Naive thymus-derived CD8-positive, alpha-beta T cell (primary cell): ENCODE data around the gene CARD9. TPM values are rescaled to one million over a fixed set of nuclear protein-coding genes. Genes with fewer than 3 reads are reported as not detected.

Source experiments
- ATAC-seq, 2 donors: fragments of 150-1000 bp; cut with Tn5 transposase in 1 of 2; sonication (Bioruptor Pico), chemical (Tn5 transposase) in 1 of 2; 1 replicate in 1 of 2; 2 replicates in 1 of 2; pipeline ENCODE4 v1.10.0; 2021; ENCODE audit warnings: mild to moderate bottlenecking in 2 of 2, moderate library complexity in 2 of 2
- POLR2A ChIA-PET: fragments of 350-600 bp; sonication (Branson Sonifier 250); formaldehyde crosslinking; loops from one replicate; lab custom pipeline; 2021; ENCODE audit warnings: antibody characterized with exemption; lab: Charles Lee
- DNase-seq, 10 donors: peaks; one replicate each; pipeline versions ENCODE4 v3.0.0 to v3.0.0-alpha.2; 2020 to 2022
- H3K27ac Mint-ChIP-seq, 10 donors: one replicate each; pipeline ENCODE4 v1.8.0; 2020 to 2022; ENCODE audit warnings: mild to moderate bottlenecking in 10 of 10, mixed read lengths in 10 of 10, moderate library complexity in 4 of 10, inconsistent platforms in 1 of 10
- H3K27me3 Mint-ChIP-seq, 5 donors: one replicate each; pipeline ENCODE4 v1.8.0; 2021 to 2022; ENCODE audit warnings: mixed read lengths in 5 of 5
- H3K36me3 Mint-ChIP-seq, 3 donors: one replicate each; pipeline ENCODE4 v1.8.0; 2020 to 2022; ENCODE audit warnings: mixed read lengths in 3 of 3, mild to moderate bottlenecking in 2 of 3, inconsistent platforms in 1 of 3
- H3K4me1 Mint-ChIP-seq, 4 donors: one replicate each; pipeline ENCODE4 v1.8.0; 2021 to 2022; ENCODE audit warnings: mixed read lengths in 4 of 4
- H3K4me3 Mint-ChIP-seq, 10 donors: one replicate each; pipeline ENCODE4 v1.8.0; 2020 to 2022; ENCODE audit warnings: mild to moderate bottlenecking in 10 of 10, mixed read lengths in 10 of 10, moderate library complexity in 6 of 10, inconsistent platforms in 1 of 10
- H3K9me3 Mint-ChIP-seq, 9 donors: one replicate each; pipeline ENCODE4 v1.8.0; 2020 to 2022; ENCODE audit warnings: mixed read lengths in 9 of 9, mild to moderate bottlenecking in 3 of 9, inconsistent platforms in 1 of 9, moderate library complexity in 1 of 9
- polyA plus RNA-seq, 3 donors: library from polyadenylated mRNA; unstranded; fragments of 300-500 nt; fragmentation: Illumina TruSeq; gene quantifications; one replicate each; pipeline ENCODE4 v1.2.3, GENCODE V29; 2021
- total RNA-seq, 8 experiments: library from RNA in 2 of 8; stranded (reverse) in 2 of 8; gene quantifications; one replicate each; pipeline ENCODE4 v1.2.3 and lab custom pipeline; 2021 to 2026

The CARD9 gene
- total and polyA plus RNA-seq, 5 experiments from 2014 or later: 0.08 to 0.85 (median 0.21) TPM

DNA sequence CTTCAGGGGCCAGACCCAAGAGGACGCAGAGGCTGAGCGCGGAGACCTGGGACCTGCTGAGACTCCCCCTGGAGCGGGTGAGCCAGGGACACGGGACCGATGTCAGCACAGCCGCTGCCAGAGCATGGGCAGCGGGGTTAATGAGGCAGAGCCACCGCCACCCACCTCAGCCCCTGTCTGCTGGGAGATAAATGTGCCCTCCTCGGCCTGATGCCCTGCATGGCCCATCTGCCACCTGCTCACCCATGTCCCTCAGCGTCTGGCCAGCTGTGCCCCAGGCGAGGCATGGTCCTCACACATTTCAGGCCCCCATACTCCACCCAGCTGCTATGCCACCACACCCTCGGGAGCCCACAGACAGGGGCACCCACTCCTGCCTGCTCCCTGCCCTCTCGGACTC, 24.8 kb downstream of the CARD9 start:
- no peaks in the 10 kb centered on the region for H3K27me3 Mint-ChIP-seq
- H3K9me3 Mint-ChIP-seq: no peaks in the 10 kb centered on the region
- POLR2A ChIA-PET: no interaction called here
- H3K27ac Mint-ChIP-seq: no peak overlapping the region
- H3K4me3 Mint-ChIP-seq: no peak overlapping the region
- no peaks in the 10 kb centered on the region for H3K4me1 Mint-ChIP-seq
- no peak for DNase-seq
- ATAC-seq: no peak
- H3K36me3 Mint-ChIP-seq: no peaks in the 10 kb centered on the region

GRCh38 chr9:136347472-136348256, 25.8 kb downstream of the CARD9 start:
- POLR2A ChIA-PET: no interaction called here
- H3K27ac Mint-ChIP-seq: no peak overlapping the region
- no peak for ATAC-seq
- H3K4me1 Mint-ChIP-seq: peaks cover 0 to 2% (median 0%) of the 10 kb centered on the region in 4 donors
- no peak overlapping the region for H3K4me3 Mint-ChIP-seq
- no peaks in the 10 kb centered on the region for H3K27me3 Mint-ChIP-seq
- no peaks in the 10 kb centered on the region for H3K9me3 Mint-ChIP-seq
- H3K36me3 Mint-ChIP-seq: no peaks in the 10 kb centered on the region
- no peak for DNase-seq

DNA sequence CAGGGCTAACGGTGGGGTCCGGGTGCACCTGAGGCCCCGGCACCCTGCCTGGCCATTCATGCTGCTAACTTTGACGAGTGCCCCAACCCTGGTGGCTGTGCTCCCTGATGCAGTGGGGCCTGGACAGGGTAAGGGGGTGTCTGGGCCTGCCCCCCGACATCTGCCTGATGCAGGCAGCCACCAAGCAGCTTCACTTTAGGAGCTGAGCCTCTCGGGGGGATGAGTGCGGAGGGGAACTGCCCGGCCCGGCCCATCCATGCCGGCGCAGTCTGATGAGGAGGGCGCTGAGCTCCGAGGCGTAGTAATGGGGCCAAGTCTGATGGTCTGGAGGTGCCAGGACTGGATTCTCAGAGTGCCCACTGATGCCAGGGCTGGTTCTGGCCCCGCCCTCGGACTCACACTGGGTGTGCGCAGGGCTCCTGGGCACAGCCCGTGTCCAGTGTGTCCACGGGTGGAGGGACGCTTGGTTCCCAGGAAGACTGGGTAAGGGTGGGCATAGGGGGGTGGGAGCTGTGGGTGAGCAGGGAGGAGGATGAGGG, 26.5 kb downstream of the CARD9 start:
- Mint-ChIP-seq H3K4me3 (no peak overlapping the region), H3K27me3 (no peaks in the 10 kb centered on the region)
- POLR2A ChIA-PET: no interaction called here

GRCh38 chr9:136346157-136346481, 27.4 kb downstream of the CARD9 start:
- ATAC-seq: no peak
- no peak for DNase-seq
- H3K27me3 Mint-ChIP-seq: no peaks in the 10 kb centered on the region
- no peaks in the 10 kb centered on the region for H3K9me3 Mint-ChIP-seq
- H3K4me3 Mint-ChIP-seq: no peak overlapping the region
- no peaks in the 10 kb centered on the region for H3K36me3 Mint-ChIP-seq
- no peak overlapping the region for H3K27ac Mint-ChIP-seq
- POLR2A ChIA-PET: interaction anchor here (0.9 kb wide), 1 partner anchor 17 kb away, joined by 3 read pairs; no protein-coding TSS in a partner anchor
- H3K4me1 Mint-ChIP-seq: peaks cover 0 to 3% (median 0%) of the 10 kb centered on the region in 4 donors

More for the DNA sequence above, 26.5 kb downstream of the CARD9 start:
- no peak for DNase-seq
- Mint-ChIP-seq H3K27ac (no peak overlapping the region), H3K4me1 (peaks cover 0 to 3% (median 0%) of the 10 kb centered on the region in 4 donors), H3K9me3 (no peaks in the 10 kb centered on the region), H3K36me3 (no peaks in the 10 kb centered on the region)
- ATAC-seq: no peak

DNA sequence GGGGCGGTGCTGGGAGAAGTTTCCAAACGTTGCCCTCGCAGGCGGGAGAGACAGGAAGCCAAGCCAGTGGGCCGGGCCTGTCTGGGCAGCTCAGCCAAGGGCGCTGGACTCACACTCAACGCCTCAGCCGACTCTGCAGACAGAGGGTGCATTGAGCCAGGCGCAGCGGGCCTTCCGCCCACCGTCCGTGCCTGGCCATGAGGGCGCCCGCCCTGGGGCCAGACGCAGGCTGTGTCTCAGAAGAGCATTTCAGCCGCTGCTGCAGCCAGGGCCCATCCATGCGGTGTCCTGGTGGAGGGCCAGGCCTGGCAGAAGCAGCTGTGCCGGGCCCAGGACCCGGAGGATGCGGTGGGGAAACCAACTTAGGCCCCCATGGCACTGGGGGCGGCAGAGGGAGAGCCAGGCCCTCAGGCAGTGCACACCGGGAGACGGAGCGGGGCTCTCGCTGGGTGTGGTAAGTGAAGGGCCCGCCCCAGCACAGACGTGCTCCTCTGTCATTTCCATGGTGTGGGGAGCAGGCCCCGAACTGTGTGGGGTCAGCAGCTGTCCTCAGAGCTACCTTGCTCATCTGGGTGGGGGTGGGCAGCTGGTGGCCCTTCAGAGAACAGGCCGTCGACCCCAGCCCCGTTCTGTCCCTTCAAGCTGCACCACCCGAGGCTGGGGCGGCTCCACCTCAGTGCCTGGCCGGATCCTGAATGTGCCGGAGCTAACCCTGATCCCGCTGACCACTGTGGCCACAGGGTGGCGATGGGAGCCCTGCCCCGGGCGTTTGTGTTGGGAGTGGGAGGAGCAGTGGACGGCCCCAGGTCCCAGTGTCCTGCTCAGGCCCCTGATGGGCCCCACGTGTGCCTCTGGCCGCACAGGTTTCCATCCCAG, 27.9 kb downstream of the CARD9 start:
- Mint-ChIP-seq H3K27ac (no peak overlapping the region), H3K36me3 (no peaks in the 10 kb centered on the region), H3K9me3 (no peaks in the 10 kb centered on the region), H3K4me1 (peaks cover 0 to 3% (median 0%) of the 10 kb centered on the region in 4 donors), H3K4me3 (no peak overlapping the region), H3K27me3 (no peaks in the 10 kb centered on the region)
- no peak for DNase-seq
- POLR2A ChIA-PET: interaction anchor here (0.5 to 0.9 kb wide), 2 partner anchors 15 to 17 kb away, joined by 3 read pairs; no protein-coding TSS in a partner anchor
- ATAC-seq: no peak

DNA sequence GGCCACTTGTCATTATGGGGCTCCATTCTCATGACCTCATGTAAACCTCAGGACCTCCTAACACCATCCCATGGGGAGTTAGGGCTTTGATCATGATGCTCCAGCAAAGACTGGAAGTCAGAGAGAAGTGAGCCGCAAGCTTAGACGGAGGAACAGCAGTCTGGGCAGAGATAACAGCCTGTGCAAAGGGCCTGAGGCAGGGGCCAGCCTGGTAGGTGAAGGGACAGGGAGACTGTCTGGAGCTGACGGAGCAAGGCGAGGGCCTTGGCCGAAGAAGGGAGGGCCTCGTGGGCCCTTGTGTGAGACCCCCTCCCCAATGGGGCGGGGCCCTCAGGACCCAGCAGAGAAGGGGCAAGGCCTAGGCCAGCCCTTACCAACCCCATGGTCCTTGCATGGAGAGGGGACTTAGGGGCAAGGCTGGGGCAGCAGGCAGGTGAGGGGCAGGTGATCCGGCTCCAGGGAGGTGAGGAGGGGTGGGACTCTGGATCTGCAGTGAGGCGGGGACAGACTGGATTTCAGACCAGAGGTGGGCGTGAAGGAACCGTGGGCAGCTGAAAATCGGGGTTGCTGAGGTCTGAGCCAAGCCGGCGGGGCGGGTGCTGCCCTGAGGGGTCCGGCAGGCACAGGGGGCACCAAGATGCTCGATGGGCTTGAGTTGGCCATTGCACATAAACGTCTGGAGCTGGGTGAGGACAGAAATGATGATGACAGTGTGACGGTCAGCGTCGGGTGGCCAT, 28.8 kb downstream of the CARD9 start:
- H3K4me3 Mint-ChIP-seq: no peak overlapping the region

GRCh38 chr9:136343884-136344269, 29.6 kb downstream of the CARD9 start:
- DNase-seq (no peak), ATAC-seq (no peak)
- no peak overlapping the region for H3K4me3 Mint-ChIP-seq
- H3K27me3 Mint-ChIP-seq: no peaks in the 10 kb centered on the region
- H3K4me1 Mint-ChIP-seq: peaks cover 0 to 3% (median 0%) of the 10 kb centered on the region in 4 donors
- H3K27ac Mint-ChIP-seq: peak overlapping the region in 2 of 10 donors; percentile 8 to 70
- POLR2A ChIA-PET: no interaction called here
- H3K9me3 Mint-ChIP-seq: no peaks in the 10 kb centered on the region
- H3K36me3 Mint-ChIP-seq: no peaks in the 10 kb centered on the region

More for the DNA sequence above, 28.8 kb downstream of the CARD9 start:
- Mint-ChIP-seq H3K27ac (no peak overlapping the region), H3K4me1 (peaks cover 0 to 3% (median 0%) of the 10 kb centered on the region in 4 donors), H3K27me3 (no peaks in the 10 kb centered on the region), H3K36me3 (no peaks in the 10 kb centered on the region), H3K9me3 (no peaks in the 10 kb centered on the region)
- DNase-seq (no peak), ATAC-seq (no peak)
- POLR2A ChIA-PET: interaction anchor here (0.5 kb wide), 1 partner anchor 14 kb away, joined by 3 read pairs; no protein-coding TSS in a partner anchor

DNA sequence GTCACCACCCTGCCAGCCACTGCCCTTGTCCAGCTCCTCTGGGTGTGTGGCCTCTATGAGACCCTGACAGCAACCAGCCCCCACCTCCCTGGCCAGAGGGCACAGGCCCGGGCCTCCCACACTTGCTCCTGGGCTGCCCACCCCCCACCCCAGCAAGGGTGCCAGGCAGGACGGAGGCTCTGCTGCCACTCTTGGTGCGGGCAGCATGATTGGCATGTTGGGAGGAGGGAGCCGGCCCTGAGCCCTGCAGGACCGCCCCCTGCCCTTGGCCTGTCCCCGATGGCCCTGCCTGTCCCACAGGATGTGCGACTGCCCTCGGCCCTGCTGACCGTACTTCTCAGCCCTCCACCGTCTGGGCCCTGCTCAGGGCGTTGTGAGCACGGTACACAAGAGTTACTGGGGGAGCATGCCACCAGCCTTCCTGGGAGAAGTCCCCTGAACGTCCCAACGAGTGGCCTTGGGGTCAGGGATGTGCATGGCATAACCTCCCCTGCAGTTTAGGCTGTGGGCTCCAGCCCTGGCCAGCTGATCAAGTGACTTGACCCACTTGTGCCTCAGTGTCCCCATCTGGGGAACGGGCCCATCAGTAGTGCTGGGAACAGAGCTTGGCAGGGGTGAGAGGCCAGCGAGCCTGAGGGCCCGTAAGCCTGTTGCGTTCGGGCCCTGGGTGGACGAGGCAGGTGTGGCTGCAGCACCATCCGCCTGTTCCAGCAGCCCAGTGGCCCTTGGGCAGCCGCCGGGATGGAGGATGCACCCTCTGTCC, 30.2 kb downstream of the CARD9 start:
- peak overlapping the region in 2 of 10 donors; percentile 43 to 70 for H3K27ac Mint-ChIP-seq
- H3K9me3 Mint-ChIP-seq: no peaks in the 10 kb centered on the region
- DNase-seq (no peak), ATAC-seq (no peak)
- H3K4me1 Mint-ChIP-seq: peaks cover 0 to 3% (median 0%) of the 10 kb centered on the region in 4 donors
- H3K4me3 Mint-ChIP-seq: peak overlapping the region in 1 of 10 donors; percentile 34
- H3K27me3 Mint-ChIP-seq: no peaks in the 10 kb centered on the region
- H3K36me3 Mint-ChIP-seq: no peaks in the 10 kb centered on the region
- POLR2A ChIA-PET: no interaction called here

- Mint-ChIP-seq H3K4me3 (peak overlapping the region in 2 of 10 donors; percentile 14 to 34), H3K9me3 (no peaks in the 10 kb centered on the region), H3K36me3 (no peaks in the 10 kb centered on the region), H3K27me3 (no peaks in the 10 kb centered on the region), H3K27ac (peak overlapping the region in 2 of 10 donors; percentile 11 to 40), H3K4me1 (peaks cover 0 to 3% (median 0%) of the 10 kb centered on the region in 4 donors)
- POLR2A ChIA-PET: no interaction called here
- ATAC-seq (peak; percentile 69 to 75), DNase-seq (peak; percentile 34 to 75 (median 52))
Measured at GRCh38 chr9:136342181-136343120, 31.0 kb downstream of the CARD9 start.

GRCh38 chr9:136341769-136342168, 31.7 kb downstream of the CARD9 start:
- H3K4me3 Mint-ChIP-seq: no peak overlapping the region
- H3K27ac Mint-ChIP-seq: no peak overlapping the region
- ATAC-seq (no peak), DNase-seq (no peak)
- POLR2A ChIA-PET: no interaction called here
- peaks cover 0 to 3% (median 0%) of the 10 kb centered on the region in 4 donors for H3K4me1 Mint-ChIP-seq
- no peaks in the 10 kb centered on the region for H3K9me3 Mint-ChIP-seq
- no peaks in the 10 kb centered on the region for H3K36me3 Mint-ChIP-seq
- no peaks in the 10 kb centered on the region for H3K27me3 Mint-ChIP-seq
